Heart left ventricle (tissue), 16 donors: Measurements from ENCODE around the gene TLE4. TPM values are rescaled to one million over a fixed set of nuclear protein-coding genes. Genes with fewer than 3 reads are reported as not detected.

Source experiments
- ATAC-seq, 4 donors: fragments of 200-7000 bp; cut with Tn5 transposase; one replicate each; pipeline ENCODE4 v1.9.1; 2020 to 2022; ENCODE audit warnings: moderate library complexity in 4 of 4, mild to moderate bottlenecking in 3 of 4, moderate number of reproducible peaks in 1 of 4
- DNase-seq, 5 donors: peaks; one replicate each; pipeline ENCODE4 v3.0.0-alpha.2; 2020
- H3K27ac ChIP-seq, 12 donors: fragments of 200-600 bp; sonication (generic) in 4 of 12; one replicate each; pipeline versions ENCODE4 v1.5.0 to v1.8.0; 2016 to 2022; ENCODE audit warnings: mild to moderate bottlenecking in 2 of 12
- H3K27me3 ChIP-seq, 9 donors: fragments of 200-600 bp; sonication (generic) in 2 of 9; one replicate each; pipeline versions ENCODE4 v1.5.1 to v1.8.0; 2016 to 2022; ENCODE audit warnings: mild to moderate bottlenecking in 3 of 9
- H3K36me3 ChIP-seq, 9 donors: fragments of 200-600 bp; sonication (generic) in 2 of 9; one replicate each; pipeline versions ENCODE4 v1.5.0 to v1.8.0; 2018 to 2022; ENCODE audit warnings: mild to moderate bottlenecking in 2 of 9
- H3K4me1 ChIP-seq, 12 donors: fragments of 200-600 bp; sonication (generic) in 4 of 12; one replicate each; pipeline versions ENCODE4 v1.5.0 to v1.8.0; 2016 to 2022; ENCODE audit warnings: mild to moderate bottlenecking in 3 of 12
- H3K4me3 ChIP-seq, 12 donors: fragments of 200-600 bp; sonication (generic) in 4 of 12; one replicate each; pipeline versions ENCODE4 v1.5.0 to v1.8.0; 2017 to 2022; ENCODE audit warnings: mild to moderate bottlenecking in 9 of 12, moderate library complexity in 4 of 12
- H3K9me3 ChIP-seq, 12 donors: fragments of 200-600 bp; sonication (generic) in 4 of 12; one replicate each; pipeline versions ENCODE4 v1.5.0 to v1.8.0; 2016 to 2022; ENCODE audit warnings: mild to moderate bottlenecking in 1 of 12
- CTCF ChIP-seq, 12 donors: fragments of 200-600 bp; sonication (generic) in 4 of 12; IDR thresholded peaks; one replicate each; pipeline versions ENCODE4 v1.5.0 to v1.8.0; 2018 to 2022; ENCODE audit warnings: antibody characterized with exemption in 12 of 12, mild to moderate bottlenecking in 5 of 12
- POLR2A ChIP-seq, 2 donors: fragments of 450-650 bp; IDR thresholded peaks; one replicate each; pipeline ENCODE4 v1.6.1; 2017; ENCODE audit warnings: antibody characterized with exemption in 2 of 2, mild to moderate bottlenecking in 2 of 2, moderate library complexity in 2 of 2
- whole genome bisulfite sequencing, 4 donors: extraction: QIAGEN DNeasy Blood & Tissue Kit in 2 of 4; methylation state at CpG; one replicate each; pipeline versions ENCODE4 v1.1.5 to v1.1.7; 2013 to 2018; 5-methylcytosine and 5-hydroxymethylcytosine counted together
- intact Hi-C, 10 donors: fragments of 100-400 bp; cut with DNase I; formaldehyde crosslinking; loops; one replicate each; pipeline versions ENCODE4 v1.11.1 to v1.14.2; 2022
- long read RNA-seq, 3 donors: library from polyadenylated mRNA; unstranded; transcript quantifications; one replicate each; pipeline ENCODE4 v2.0.0, GENCODE V29; 2020 to 2021
- polyA plus RNA-seq, 2 donors: library from polyadenylated mRNA; stranded (reverse); fragments of 200-250 nt; gene quantifications; one replicate each; pipeline ENCODE4 v1.2.3, GENCODE V29; 2013
- total RNA-seq, 9 donors: library from RNA; depleted of rRNA in 2 of 9; stranded (reverse); fragments of >200 nt in 2 of 9; fragmentation: NEBNext Ultra II Directional in 3 of 9; extraction: Animal tissue kit (Norgen Biotek cat#: 25700) in 3 of 9; gene quantifications; one replicate each; pipeline versions ENCODE4 v1.1.0 to v1.2.4, GENCODE V29; 2016 to 2023
- donor health status: ischemic (EF 13 %, LVEDD 7.1; RV severe dilation, severe dysfunction).
- donor health status: healthy with polysubstance abuse.
- donor health status: DM: no; HTN: yes; CAD: no.
- donor health status: DM: no; HTN: no; CAD: no.
- donor health status: ischemic (EF 25% LVEDD 6.9; RV normal size, moderate dysfunction).
- donor health status: ischemic (EF 25% LVEDD 5.7; RV mildly dilated, moderate dysfunction).
- donor health status: healthy.
- donor health status: DM: yes; HTN: yes; CAD: no.
- donor health status: ischemic (EF 35%, LVEDD 5.7; RV mildly dilated, moderate dysfunction).
- donor health status: nonischemic (EF 11% LVEDD 7.7; RV severe dilation, severe dysfunction).
- donor health status: DM: yes; HTN: yes; CAD: no.
- donor health status: PGD.
- donor health status: ischemic (EF 29% LVEDD 5.4; RV normal size, mild dysfunction).
- donor health status: nonischemic (EF 23%, LVEDD 6.1; RV moderate dilation, normal function).

Gene TLE4
- total RNA-seq (10 to 100 TPM in 8 of 9 donors, 1 to 10 TPM in 1; 8.4 to 23.9 (median 16.7) TPM), polyA plus RNA-seq (1 to 10 TPM; 3.7 to 7.7 TPM)
- long read RNA-seq, donor 1, partial matches to known transcripts: 0 of 1 reads
- long read RNA-seq, donor 1, other reads (novel, unspliced or antisense): 1 of 1 reads
- long read RNA-seq, donor 2, partial matches to known transcripts: 2 of 2 reads
- long read RNA-seq, donor 2, other reads (novel, unspliced or antisense): 0 of 2 reads
- long read RNA-seq, donor 3, partial matches to known transcripts: 1 of 1 reads
- long read RNA-seq, donor 3, other reads (novel, unspliced or antisense): 0 of 1 reads

- Histone ChIP-seq H3K27me3 (peaks cover 0 to 4% (median 0%) of the 10 kb centered on the region in 9 donors), H3K4me1 (peaks cover 0 to 47% (median 16%) of the 10 kb centered on the region in 12 donors), H3K4me3 (peak within 1 kb of the TSS; percentile 76 to 99 (median 93)), H3K36me3 (peaks cover 0 to 5% (median 0%) of the 10 kb centered on the region in 9 donors), H3K27ac (peak within 1 kb of the TSS; percentile 70 to 97 (median 91)), H3K9me3 (peaks cover 0 to 5% (median 0%) of the 10 kb centered on the region in 12 donors)
- DNase-seq (peak; percentile 100), ATAC-seq (peak; percentile 96 to 99 (median 98))
- 0 to 1% (median 0%) methylated on average over 42 to 48 of the region's 48 CpGs for WGBS, 4 donors
- intact Hi-C loops: loop anchor here in 6 of 10 donors (5.0 to 10.0 kb wide), 6 partner anchors 91 to 231 kb away; no protein-coding TSS in a partner anchor
- no peak for TF ChIP-seq CTCF (IDR thresholded peaks at IDR 0.05)
- peak; percentile 93 to 99 for TF ChIP-seq POLR2A (IDR thresholded peaks at IDR 0.05)
Observed at GRCh38 chr9:79571309-79572031, at the start of gene TLE4. Gene TLE4 (plus strand): TSS chr9:79571965. CDS start chr9:79572791, 826 bp downstream.

- ATAC-seq (no peak), DNase-seq (no peak)
- 84 to 86% (median 85%) methylated on average over 4 of the region's 4 CpGs for WGBS, 4 donors
- no peak overlapping the region for H3K4me3 ChIP-seq
- intact Hi-C loops: no loop called here
- H3K36me3 ChIP-seq: no peaks in the 10 kb centered on the region
- TF ChIP-seq POLR2A (IDR thresholded peaks at IDR 0.05): no peak
- TF ChIP-seq CTCF (IDR thresholded peaks at IDR 0.05): no peak
- H3K4me1 ChIP-seq: no peaks in the 10 kb centered on the region
- H3K27ac ChIP-seq: no peak overlapping the region
- H3K9me3 ChIP-seq: peaks cover 0 to 7% (median 0%) of the 10 kb centered on the region in 12 donors
- no peaks in the 10 kb centered on the region for H3K27me3 ChIP-seq
Observed at GRCh38 chr9:79522793-79523192, 49.0 kb upstream of the TLE4 start.

GRCh38 chr9:79524266-79524665 lies 47.5 kb upstream of the TLE4 start:
- DNase-seq (no peak), ATAC-seq (no peak)
- Histone ChIP-seq H3K4me1 (no peaks in the 10 kb centered on the region), H3K4me3 (no peak overlapping the region), H3K27me3 (no peaks in the 10 kb centered on the region), H3K9me3 (peaks cover 0 to 7% (median 0%) of the 10 kb centered on the region in 12 donors), H3K36me3 (no peaks in the 10 kb centered on the region), H3K27ac (no peak overlapping the region)
- intact Hi-C loops: no loop called here
- TF ChIP-seq CTCF (IDR thresholded peaks at IDR 0.05) (no peak), POLR2A (IDR thresholded peaks at IDR 0.05) (no peak)

GRCh38 chr9:79526149-79526672 lies 45.6 kb upstream of the TLE4 start:
- Histone ChIP-seq H3K9me3 (peaks cover 0 to 7% (median 0%) of the 10 kb centered on the region in 12 donors), H3K27me3 (no peaks in the 10 kb centered on the region), H3K4me1 (no peaks in the 10 kb centered on the region), H3K4me3 (no peak overlapping the region), H3K36me3 (no peaks in the 10 kb centered on the region), H3K27ac (no peak overlapping the region)
- WGBS, 4 donors: 65 to 85% (median 76%) methylated on average over 1 of the region's 1 CpG
- intact Hi-C loops: no loop called here
- ATAC-seq (no peak), DNase-seq (no peak)
- TF ChIP-seq CTCF (IDR thresholded peaks at IDR 0.05) (no peak), POLR2A (IDR thresholded peaks at IDR 0.05) (no peak)
